Prostate gland (tissue), 2 donors: ENCODE data around the gene MYO7B.

Experiments used
- POLR2A ChIP-seq: fragments of 450-650 bp; IDR thresholded peaks from one replicate; pipeline ENCODE4 v1.6.1; 2016; ENCODE audit warnings: antibody characterized with exemption, mild to moderate bottlenecking
- POLR2AphosphoS5 ChIP-seq: sonication (generic); formaldehyde crosslinking; IDR thresholded peaks from one replicate; pipeline ENCODE4 v1.6.1; 2017; ENCODE audit warnings: antibody characterized with exemption
- TF ChIP-seq, protein P1 (sequence below), 4 experiments: fragments of 200-600 bp in 2 of 4; fragments of 450-650 bp in 2 of 4; sonication (generic) in 2 of 4; IDR thresholded peaks; 1 replicate in 3 of 4; 2 replicates in 1 of 4; pipeline ENCODE4 v1.5.1; 2016 to 2019; ENCODE audit warnings: antibody characterized with exemption in 4 of 4, mild to moderate bottlenecking in 2 of 4, moderate library complexity in 2 of 4

DNA sequence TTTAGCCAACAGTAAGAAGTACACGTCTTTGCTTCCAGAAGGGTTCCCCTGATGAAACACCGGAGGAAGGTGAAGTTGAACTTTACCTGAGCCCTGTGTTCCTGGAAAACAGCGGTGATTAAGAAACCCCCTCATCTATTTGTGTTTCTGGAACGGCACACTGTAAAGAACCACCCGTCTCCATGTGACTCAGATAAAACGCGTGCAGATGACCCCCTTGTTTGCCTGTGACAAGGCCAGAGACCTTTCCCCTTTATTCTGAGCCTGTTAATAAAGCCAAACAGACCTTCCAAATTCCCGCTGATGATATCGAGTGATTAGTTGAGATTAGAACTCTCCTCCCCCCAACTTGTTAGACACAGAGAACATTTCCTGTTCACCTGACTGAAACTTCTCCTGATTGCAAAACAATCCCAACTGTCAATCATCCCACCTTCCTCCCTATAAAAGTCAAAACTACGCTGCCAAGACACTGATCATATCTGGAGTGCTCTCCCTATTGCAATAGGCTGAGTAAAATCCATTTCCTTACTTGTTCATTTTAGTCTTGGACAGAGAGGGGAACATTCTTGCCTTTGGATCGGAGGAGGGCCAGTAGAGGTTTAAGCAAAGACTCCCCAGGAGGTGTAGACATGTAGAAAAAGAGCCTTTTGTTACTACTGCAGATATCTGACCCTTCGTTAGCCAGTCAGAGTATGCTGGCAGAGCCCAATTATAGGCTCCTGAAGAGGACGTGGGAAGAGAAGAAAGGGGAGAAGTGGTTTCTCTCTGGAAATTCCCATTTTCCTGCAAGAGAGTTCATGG, 8.3 kb upstream of the MYO7B start:
- TF ChIP-seq, protein P1, sequence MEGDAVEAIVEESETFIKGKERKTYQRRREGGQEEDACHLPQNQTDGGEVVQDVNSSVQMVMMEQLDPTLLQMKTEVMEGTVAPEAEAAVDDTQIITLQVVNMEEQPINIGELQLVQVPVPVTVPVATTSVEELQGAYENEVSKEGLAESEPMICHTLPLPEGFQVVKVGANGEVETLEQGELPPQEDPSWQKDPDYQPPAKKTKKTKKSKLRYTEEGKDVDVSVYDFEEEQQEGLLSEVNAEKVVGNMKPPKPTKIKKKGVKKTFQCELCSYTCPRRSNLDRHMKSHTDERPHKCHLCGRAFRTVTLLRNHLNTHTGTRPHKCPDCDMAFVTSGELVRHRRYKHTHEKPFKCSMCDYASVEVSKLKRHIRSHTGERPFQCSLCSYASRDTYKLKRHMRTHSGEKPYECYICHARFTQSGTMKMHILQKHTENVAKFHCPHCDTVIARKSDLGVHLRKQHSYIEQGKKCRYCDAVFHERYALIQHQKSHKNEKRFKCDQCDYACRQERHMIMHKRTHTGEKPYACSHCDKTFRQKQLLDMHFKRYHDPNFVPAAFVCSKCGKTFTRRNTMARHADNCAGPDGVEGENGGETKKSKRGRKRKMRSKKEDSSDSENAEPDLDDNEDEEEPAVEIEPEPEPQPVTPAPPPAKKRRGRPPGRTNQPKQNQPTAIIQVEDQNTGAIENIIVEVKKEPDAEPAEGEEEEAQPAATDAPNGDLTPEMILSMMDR (IDR thresholded peaks at IDR 0.05) = no peak
- peak; percentile 82 for TF ChIP-seq POLR2AphosphoS5
- TF ChIP-seq POLR2A = peak; percentile 41
